Pancreas (tissue), 10 donors: ENCODE results near the gene C3orf33. TPM values are rescaled to one million over a fixed set of nuclear protein-coding genes. Genes with fewer than 3 reads are reported as not detected.

ENCODE experiments used
- ATAC-seq, 4 donors: fragments of 200-7000 bp; cut with Tn5 transposase; one replicate each; pipeline versions ENCODE4 v1.8.0 to v1.9.1; 2020; ENCODE audit warnings: mild to moderate bottlenecking in 4 of 4, moderate library complexity in 4 of 4
- DNase-seq, 6 donors: peaks; one replicate each; pipeline ENCODE4 v3.0.0-alpha.2; 2020
- FAIRE-seq: peaks from 2 replicates; lab custom pipeline; 2012; peaks lifted over from hg19 to GRCh38; lab: Jason Lieb, UNC
- H3K27ac ChIP-seq, 4 donors: fragments of 200-600 bp; sonication (generic); 1 replicate in 3 of 4; 2 replicates in 1 of 4; pipeline versions ENCODE4 v1.5.0 to v1.8.0; 2020
- H3K27me3 ChIP-seq, 4 donors: fragments of 200-600 bp; one replicate each; pipeline ENCODE4 v1.8.0; 2021
- H3K36me3 ChIP-seq, 3 donors: fragments of 200-600 bp; sonication (generic) in 1 of 3; one replicate each; pipeline versions ENCODE4 v1.5.0 to v1.8.0; 2020 to 2021
- H3K4me1 ChIP-seq, 3 donors: fragments of 200-600 bp; one replicate each; pipeline ENCODE4 v1.8.0; 2021
- H3K4me3 ChIP-seq, 4 donors: fragments of 200-600 bp; sonication (generic) in 2 of 4; one replicate each; pipeline versions ENCODE4 v1.5.0 to v1.8.0; 2020 to 2021
- H3K9me3 ChIP-seq, 4 donors: fragments of 200-600 bp; one replicate each; pipeline ENCODE4 v1.8.0; 2021
- WGBS, 2 donors: extraction: QIAGEN DNeasy Blood & Tissue Kit; methylation state at CpG; one replicate each; pipeline ENCODE4 v1.1.7; 2013; 5-methylcytosine and 5-hydroxymethylcytosine counted together
- intact Hi-C, 3 donors: fragments of 100-400 bp; cut with DNase I; formaldehyde crosslinking; loops; one replicate each; pipeline versions ENCODE4 v1.11.1 to v1.14.2; 2022
- polyA plus RNA-seq, 2 donors: library from polyadenylated mRNA; stranded (reverse); fragments of 200-250 nt; gene quantifications; one replicate each; pipeline ENCODE4 v1.2.3, GENCODE V29; 2013
- total RNA-seq, 6 donors: library from RNA; stranded (reverse); fragmentation: NEBNext Ultra II Directional in 4 of 6; extraction: Animal tissue kit (Norgen Biotek cat#: 25700) in 4 of 6; gene quantifications; one replicate each; pipeline versions ENCODE4 v1.2.1 to v1.2.4, GENCODE V29; 2021 to 2023
- TF ChIP-seq, protein P1 (sequence below), 4 donors: fragments of 200-600 bp; sonication (generic) in 3 of 4; IDR thresholded peaks; one replicate each; pipeline versions ENCODE4 v1.5.0 to v1.8.0; 2021; ENCODE audit warnings: antibody characterized with exemption in 4 of 4
- donor health status: healthy with polysubstance abuse.
- donor health status: DM: no; HTN: no; CAD: no; lungs with moderate emphysema.
- donor health status: DM: no; HTN: no; CAD: no.
- donor health status: control.
- donor health status: control.
- donor health status: Bipolar disorder and iron deficiency.
- donor health status: DM: yes; HTN: yes; CAD: no.
- donor health status: DM: no; HTN: no; CAD: no.
- donor health status: DM: no; HTN: no; CAD: no.
- donor health status: DM: yes; HTN: yes; CAD: no.

Gene C3orf33
- total and polyA plus RNA-seq, 8 donors, result 1.5 to 5.7 (median 3.3) TPM

DNA sequence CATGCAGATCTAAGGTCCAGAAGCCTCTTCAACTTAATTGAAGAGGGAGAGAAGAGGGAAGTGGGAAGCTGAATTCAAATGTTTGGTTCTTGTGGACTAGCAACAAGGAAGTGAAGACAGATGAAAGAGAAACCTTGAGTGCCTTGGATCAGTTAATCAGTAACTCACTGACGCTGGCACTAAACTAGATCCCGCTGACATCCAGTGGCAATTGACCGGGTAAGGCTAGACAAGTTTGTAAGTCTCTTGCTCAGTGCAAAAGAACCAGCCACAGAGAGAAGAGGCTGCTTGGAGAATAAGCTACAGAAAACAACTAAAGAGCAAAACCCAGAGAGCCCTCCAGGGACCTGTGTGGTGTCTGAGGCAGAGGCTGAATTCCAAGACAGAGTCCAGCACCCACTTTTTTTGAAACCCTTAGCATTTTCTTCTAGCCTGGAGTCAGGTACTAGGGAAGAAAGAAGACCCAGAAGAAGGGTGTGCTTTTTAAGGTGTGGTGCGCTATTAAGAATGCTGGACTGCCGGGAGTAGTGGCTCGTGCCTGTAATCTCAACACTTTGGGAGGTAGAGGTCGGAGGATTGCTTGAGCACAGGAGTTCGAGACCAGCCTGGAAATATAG lies 68.1 kb downstream of the C3orf33 start:
- FAIRE-seq, result no peak
- H3K27ac ChIP-seq, result peak overlapping the region; percentile 62 to 92 (median 86)
- no peaks in the 10 kb centered on the region for H3K36me3 ChIP-seq
- no peaks in the 10 kb centered on the region for H3K9me3 ChIP-seq
- H3K4me3 ChIP-seq, result peak overlapping the region in 2 of 4 donors; percentile 24 to 30
- DNase-seq, result peak in 4 of 6 donors; percentile 51 to 84 (median 82)
- intact Hi-C loops, result no loop called here
- H3K27me3 ChIP-seq, result no peaks in the 10 kb centered on the region
- TF ChIP-seq, protein P1, sequence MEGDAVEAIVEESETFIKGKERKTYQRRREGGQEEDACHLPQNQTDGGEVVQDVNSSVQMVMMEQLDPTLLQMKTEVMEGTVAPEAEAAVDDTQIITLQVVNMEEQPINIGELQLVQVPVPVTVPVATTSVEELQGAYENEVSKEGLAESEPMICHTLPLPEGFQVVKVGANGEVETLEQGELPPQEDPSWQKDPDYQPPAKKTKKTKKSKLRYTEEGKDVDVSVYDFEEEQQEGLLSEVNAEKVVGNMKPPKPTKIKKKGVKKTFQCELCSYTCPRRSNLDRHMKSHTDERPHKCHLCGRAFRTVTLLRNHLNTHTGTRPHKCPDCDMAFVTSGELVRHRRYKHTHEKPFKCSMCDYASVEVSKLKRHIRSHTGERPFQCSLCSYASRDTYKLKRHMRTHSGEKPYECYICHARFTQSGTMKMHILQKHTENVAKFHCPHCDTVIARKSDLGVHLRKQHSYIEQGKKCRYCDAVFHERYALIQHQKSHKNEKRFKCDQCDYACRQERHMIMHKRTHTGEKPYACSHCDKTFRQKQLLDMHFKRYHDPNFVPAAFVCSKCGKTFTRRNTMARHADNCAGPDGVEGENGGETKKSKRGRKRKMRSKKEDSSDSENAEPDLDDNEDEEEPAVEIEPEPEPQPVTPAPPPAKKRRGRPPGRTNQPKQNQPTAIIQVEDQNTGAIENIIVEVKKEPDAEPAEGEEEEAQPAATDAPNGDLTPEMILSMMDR (IDR thresholded peaks at IDR 0.05), result no peak
- peak; percentile 97 to 99 (median 98) for ATAC-seq
- peaks cover 0 to 3% (median 0%) of the 10 kb centered on the region in 3 donors for H3K4me1 ChIP-seq
- 8 to 9% methylated on average over 8 of the region's 8 CpGs for WGBS, 2 donors

DNA sequence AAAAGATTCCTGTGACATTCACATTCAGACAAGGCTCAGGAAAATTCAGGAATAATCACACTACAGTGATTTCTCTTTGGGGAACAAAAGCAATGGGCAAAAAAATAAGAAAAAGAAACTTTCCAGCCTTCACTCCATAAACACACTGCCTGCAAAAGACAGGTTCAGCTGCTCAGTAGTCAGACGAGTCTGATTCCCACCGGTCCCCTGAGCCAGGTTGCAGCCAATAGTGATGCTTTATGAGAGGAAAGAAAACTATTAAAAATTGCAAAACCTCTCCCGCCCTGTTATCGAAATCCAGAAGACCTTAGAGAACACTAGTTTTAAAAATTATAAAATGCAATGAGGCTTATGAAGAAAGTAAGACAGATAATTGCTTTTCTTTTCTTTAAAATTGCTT lies 69.7 kb downstream of the C3orf33 start:
- intact Hi-C loops, result no loop called here
- Histone ChIP-seq H3K9me3 (no peaks in the 10 kb centered on the region), H3K4me3 (peak overlapping the region in 1 of 4 donors; percentile 30), H3K27me3 (no peaks in the 10 kb centered on the region), H3K27ac (peak overlapping the region in 2 of 4 donors; percentile 92), H3K36me3 (no peaks in the 10 kb centered on the region), H3K4me1 (peaks cover 0 to 3% (median 0%) of the 10 kb centered on the region in 3 donors)
- TF ChIP-seq, protein P1 (IDR thresholded peaks at IDR 0.05), result no peak
- WGBS, 2 donors, result 23 to 29% methylated on average over 4 of the region's 4 CpGs
- DNase-seq (no peak), ATAC-seq (peak in 1 of 4 donors; percentile 42), FAIRE-seq (no peak)

DNA sequence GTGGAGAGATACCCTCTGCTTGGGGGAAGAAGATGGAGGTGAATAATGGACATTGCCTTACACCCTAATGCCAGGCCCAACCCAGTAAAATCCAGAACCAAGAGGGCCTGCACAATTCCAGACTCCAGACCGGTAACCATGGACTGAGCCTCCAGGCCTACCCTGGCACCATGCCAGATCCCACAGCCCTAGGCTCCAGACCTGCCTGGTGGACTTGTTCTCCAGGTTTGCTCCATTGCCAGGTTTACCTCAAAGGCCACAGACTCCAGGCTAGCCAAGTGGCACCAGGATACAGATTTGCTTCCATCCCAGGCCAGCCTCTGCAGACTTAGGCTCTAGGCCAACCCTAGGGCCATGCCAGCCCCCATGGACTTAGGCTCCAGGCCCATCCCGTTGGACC lies 75.2 kb downstream of the C3orf33 start:
- FAIRE-seq, result no peak
- Histone ChIP-seq H3K27ac (no peak overlapping the region), H3K4me3 (no peak overlapping the region), H3K27me3 (no peaks in the 10 kb centered on the region), H3K9me3 (no peaks in the 10 kb centered on the region), H3K4me1 (no peaks in the 10 kb centered on the region), H3K36me3 (no peaks in the 10 kb centered on the region)
- ATAC-seq, result no peak
- peak in 1 of 6 donors; percentile 54 for DNase-seq
- 83 to 84% methylated on average over 2 of the region's 2 CpGs for WGBS, 2 donors
- TF ChIP-seq, protein P1 (IDR thresholded peaks at IDR 0.05), result no peak
- intact Hi-C loops, result no loop called here

DNA sequence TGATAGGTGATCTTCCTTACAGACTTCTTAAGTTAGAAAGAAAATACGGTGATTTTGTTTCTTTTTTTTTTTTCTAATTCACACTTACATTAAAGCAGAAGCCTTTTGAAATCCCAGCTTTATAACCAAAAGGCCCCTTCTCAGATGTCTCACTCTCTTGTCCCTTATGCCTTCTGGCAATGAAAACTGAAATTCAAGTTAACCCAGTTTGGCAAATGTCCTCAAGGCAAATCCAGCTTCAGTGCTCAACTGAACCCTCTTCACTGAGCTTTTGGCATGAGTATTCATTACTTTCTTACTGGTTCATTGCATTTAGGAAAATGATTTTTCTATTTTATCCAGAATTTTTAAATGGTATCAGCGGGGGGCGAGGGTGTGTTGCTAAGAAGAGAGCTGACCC lies 78.2 kb downstream of the C3orf33 start:
- TF ChIP-seq, protein P1 (IDR thresholded peaks at IDR 0.05), result no peak
- ATAC-seq (no peak), DNase-seq (no peak), FAIRE-seq (no peak)
- Histone ChIP-seq H3K27ac (no peak overlapping the region), H3K4me1 (no peaks in the 10 kb centered on the region), H3K4me3 (no peak overlapping the region), H3K9me3 (no peaks in the 10 kb centered on the region), H3K27me3 (no peaks in the 10 kb centered on the region), H3K36me3 (no peaks in the 10 kb centered on the region)
- WGBS, 2 donors, result 92 to 96% methylated on average over 3 of the region's 3 CpGs
- intact Hi-C loops, result no loop called here

DNA sequence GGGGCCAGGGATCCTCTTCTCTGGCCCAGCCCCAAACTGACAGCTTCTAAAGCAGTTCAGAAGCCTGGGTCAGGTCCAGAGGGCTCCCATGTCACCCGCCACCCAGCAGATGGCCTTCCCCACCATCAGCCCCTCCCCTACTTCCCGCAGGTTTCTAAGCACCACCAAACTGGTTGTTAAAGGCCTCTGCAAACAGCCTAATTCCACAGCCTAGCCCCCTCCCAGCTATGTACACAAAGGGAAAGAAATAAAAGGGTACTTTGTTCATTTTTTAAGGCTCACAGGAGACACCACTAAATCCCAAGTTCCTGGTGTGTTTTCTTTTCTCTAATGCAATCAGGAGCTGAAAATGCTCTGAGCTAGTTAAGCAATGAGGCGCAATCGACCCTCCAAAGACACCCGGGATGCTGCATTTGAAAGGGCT lies 91.8 kb downstream of the C3orf33 start:
- Histone ChIP-seq H3K4me1 (peaks cover 0 to 5% (median 0%) of the 10 kb centered on the region in 3 donors), H3K27ac (peak overlapping the region in 2 of 4 donors; percentile 21 to 39), H3K4me3 (no peak overlapping the region), H3K36me3 (no peaks in the 10 kb centered on the region), H3K9me3 (no peaks in the 10 kb centered on the region), H3K27me3 (no peaks in the 10 kb centered on the region)
- no peak for FAIRE-seq
- TF ChIP-seq, protein P1 (IDR thresholded peaks at IDR 0.05), result no peak
- 64% methylated on average over 5 of the region's 5 CpGs for WGBS, 2 donors
- ATAC-seq, result peak in 3 of 4 donors; percentile 23 to 70 (median 56)
- intact Hi-C loops, result no loop called here
- DNase-seq, result no peak
